DND-41 (cell line): ENCODE measurements around the gene KIAA1755.

ENCODE experiments used
- ATAC-seq: fragments of 200-7000 bp; cut with Tn5 transposase; 3 replicates; pipeline ENCODE4 v1.9.1; 2021; ENCODE audit warnings: low read depth; ENCODE audit not compliant: insufficient read depth
- DNase-seq: peaks from one replicate; pipeline ENCODE4 v3.0.0-alpha.2; 2020
- H2AFZ ChIP-seq: 2 replicates; pipeline ENCODE4 v1.6.0; 2012; ENCODE audit warnings: low read depth, low read length
- H3K27ac ChIP-seq: 2 replicates; pipeline ENCODE4 v1.5.1; 2012; ENCODE audit warnings: low read length, inconsistent platforms
- H3K27me3 ChIP-seq: fragments of 200-600 bp; sonication (generic); 2 replicates; pipeline ENCODE4 v1.6.0; 2012; ENCODE audit warnings: low read length, mild to moderate bottlenecking, inconsistent platforms; ENCODE audit not compliant: insufficient read depth, poor library complexity
- H3K36me3 ChIP-seq: 2 replicates; pipeline ENCODE4 v1.5.1; 2012; ENCODE audit warnings: low read length, inconsistent platforms; ENCODE audit not compliant: insufficient read depth
- H3K4me1 ChIP-seq: 2 replicates; pipeline ENCODE4 v1.5.1; 2012; ENCODE audit warnings: mild to moderate bottlenecking, low read length; ENCODE audit not compliant: insufficient read depth
- H3K4me2 ChIP-seq: 2 replicates; pipeline ENCODE4 v1.6.0; 2012; ENCODE audit warnings: mild to moderate bottlenecking, moderate library complexity, low read length, inconsistent platforms; ENCODE audit not compliant: insufficient read depth
- H3K4me3 ChIP-seq, 2 experiments: fragments of 200-600 bp in 1 of 2; shearing (Covaris generic) in 1 of 2; 2 replicates each; pipeline ENCODE4 v1.5.1; 2012 to 2016; ENCODE audit warnings: inconsistent platforms in 2 of 2, low read length in 2 of 2, mild to moderate bottlenecking in 2 of 2, low read depth in 1 of 2, moderate library complexity in 1 of 2
- H3K79me2 ChIP-seq: 2 replicates; pipeline ENCODE4 v1.6.0; 2012; ENCODE audit warnings: low read length, inconsistent platforms; ENCODE audit not compliant: insufficient read depth
- H3K9ac ChIP-seq: 2 replicates; pipeline ENCODE4 v1.6.0; 2012; ENCODE audit warnings: low read depth, mild to moderate bottlenecking, inconsistent platforms, low read length, moderate library complexity
- H3K9me3 ChIP-seq: 2 replicates; pipeline ENCODE4 v1.5.1; 2012; ENCODE audit warnings: low read length, moderate library complexity, mild to moderate bottlenecking, inconsistent platforms; ENCODE audit not compliant: insufficient read depth, severe bottlenecking
- H4K20me1 ChIP-seq: 2 replicates; pipeline ENCODE4 v1.6.0; 2012; ENCODE audit warnings: low read length; ENCODE audit not compliant: insufficient read depth
- CTCF ChIP-seq: IDR thresholded peaks from 2 replicates; pipeline ENCODE4 v1.5.1; 2012; ENCODE audit warnings: borderline replicate concordance, low read length, moderate library complexity, mild to moderate bottlenecking; ENCODE audit not compliant: poor library complexity, severe bottlenecking; ENCODE audit errors: extremely low read depth
- EZH2 ChIP-seq: IDR thresholded peaks from 3 replicates; pipeline ENCODE4 v1.6.1; 2012; ENCODE audit warnings: borderline replicate concordance, low read depth, mild to moderate bottlenecking, moderate library complexity, low read length, inconsistent platforms; ENCODE audit not compliant: severe bottlenecking

KIAA1755 gene

GRCh38 chr20:38191654-38192053 is 68.9 kb downstream of the KIAA1755 start:
- no peak for TF ChIP-seq CTCF
- TF ChIP-seq EZH2 = no peak
- Histone ChIP-seq H4K20me1 (0 out of 2 replicates have a peak, but pooled peaks cover 4% of the 10 kb centered on the region), H2AFZ (no peak overlapping the region), H3K9me3 (no peaks in the 10 kb centered on the region), H3K27me3 (peaks cover 7% of the 10 kb centered on the region), H3K4me3 (no peak overlapping the region), H3K27ac (no peak overlapping the region), H3K36me3 (no peaks in the 10 kb centered on the region), H3K4me2 (no peak overlapping the region), H3K79me2 (no peaks in the 10 kb centered on the region), H3K9ac (no peak overlapping the region), H3K4me1 (no peaks in the 10 kb centered on the region)
- DNase-seq (no peak), ATAC-seq (no peak)

- Histone ChIP-seq H3K4me3 (no peak overlapping the region), H3K4me2 (no peak overlapping the region), H3K9ac (no peak overlapping the region), H3K79me2 (no peaks in the 10 kb centered on the region), H3K27me3 (peaks cover 7% of the 10 kb centered on the region), H3K36me3 (no peaks in the 10 kb centered on the region), H2AFZ (no peak overlapping the region), H3K27ac (no peak overlapping the region), H3K4me1 (no peaks in the 10 kb centered on the region), H3K9me3 (no peaks in the 10 kb centered on the region), H4K20me1 (no peaks in the 10 kb centered on the region)
- ATAC-seq (no peak), DNase-seq (no peak)
- TF ChIP-seq EZH2 (no peak), CTCF (no peak)
Measured at GRCh38 chr20:38190936-38191371, 69.6 kb downstream of the KIAA1755 start.

GRCh38 chr20:38190166-38190565 is 70.4 kb downstream of the KIAA1755 start:
- H4K20me1 ChIP-seq = no peaks in the 10 kb centered on the region
- no peak for DNase-seq
- H2AFZ ChIP-seq = no peak overlapping the region
- no peaks in the 10 kb centered on the region for H3K4me1 ChIP-seq
- no peak for TF ChIP-seq EZH2
- TF ChIP-seq CTCF = no peak
- H3K9ac ChIP-seq = no peak overlapping the region
- H3K9me3 ChIP-seq = no peaks in the 10 kb centered on the region
- no peak for ATAC-seq
- H3K36me3 ChIP-seq = no peaks in the 10 kb centered on the region
- H3K4me2 ChIP-seq = no peak overlapping the region
- H3K4me3 ChIP-seq = no peak overlapping the region
- H3K27me3 ChIP-seq = peaks cover 7% of the 10 kb centered on the region
- no peaks in the 10 kb centered on the region for H3K79me2 ChIP-seq
- H3K27ac ChIP-seq = no peak overlapping the region

GRCh38 chr20:38187517-38187916 is 73.0 kb downstream of the KIAA1755 start:
- no peak overlapping the region for H3K27ac ChIP-seq
- no peaks in the 10 kb centered on the region for H3K79me2 ChIP-seq
- H3K36me3 ChIP-seq = no peaks in the 10 kb centered on the region
- H3K4me2 ChIP-seq = no peak overlapping the region
- H3K4me3 ChIP-seq = no peak overlapping the region
- DNase-seq (no peak), ATAC-seq (no peak)
- H2AFZ ChIP-seq = no peak overlapping the region
- no peaks in the 10 kb centered on the region for H3K4me1 ChIP-seq
- TF ChIP-seq EZH2 (no peak), CTCF (peak; percentile 19)
- no peaks in the 10 kb centered on the region for H4K20me1 ChIP-seq
- H3K27me3 ChIP-seq = peaks cover 10% of the 10 kb centered on the region
- no peaks in the 10 kb centered on the region for H3K9me3 ChIP-seq
- no peak overlapping the region for H3K9ac ChIP-seq
